Adrenal gland (tissue), 5 donors: ENCODE measurements around the gene PMEPA1.

Experiments used
- CTCF ChIP-seq, 6 experiments: fragments of 450-650 bp in 4 of 6; fragments of 200-600 bp in 2 of 6; sonication (generic) in 1 of 6; IDR thresholded peaks; 1 replicate in 5 of 6; 2 replicates in 1 of 6; pipeline versions ENCODE4 v1.5.1 to v1.8.0; 2016 to 2021; ENCODE audit warnings: antibody characterized with exemption in 6 of 6, mild to moderate bottlenecking in 2 of 6, moderate library complexity in 1 of 6
- POLR2A ChIP-seq, 2 donors: fragments of 450-650 bp; IDR thresholded peaks; one replicate each; pipeline ENCODE4 v1.6.1; 2017; ENCODE audit warnings: antibody characterized with exemption in 2 of 2, mild to moderate bottlenecking in 2 of 2, moderate library complexity in 1 of 2
- donor health status: DM: no; HTN: no; CAD: no.

DNA sequence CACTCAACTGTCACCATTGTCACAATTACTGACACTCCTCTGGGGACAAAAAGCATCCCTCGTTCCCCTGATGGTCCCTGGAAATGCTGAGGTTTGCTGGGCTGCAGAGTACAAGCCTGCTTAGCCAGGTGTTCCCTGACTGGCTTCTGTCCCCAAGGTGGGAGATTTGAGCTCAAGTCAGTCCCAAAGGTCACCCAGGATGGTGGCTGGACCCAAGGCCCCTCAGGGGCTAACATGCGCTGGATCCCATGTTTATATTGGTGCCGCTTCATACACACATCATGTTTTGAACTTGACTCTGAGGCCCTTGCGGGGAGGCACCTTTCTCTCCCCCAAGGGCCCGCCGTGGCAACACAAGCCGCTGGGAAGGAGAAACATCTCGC, 44.2 kb downstream of the PMEPA1 start:
- TF ChIP-seq CTCF (IDR thresholded peaks at IDR 0.05), result no peak
- no peak for TF ChIP-seq POLR2A (IDR thresholded peaks at IDR 0.05)
